ENCODE data around the gene THSD7B. TPM values are rescaled to one million over a fixed set of nuclear protein-coding genes. Genes with fewer than 3 reads are reported as not detected.

Gene THSD7B
- total and polyA plus RNA-seq, 2 of the 8 experiments (the other 6 are each of a cell fraction or from before 2014, with no cell fraction given), result 0.60 to 2.9 TPM

GRCh38 chr2:136917411-136917881 is 152.1 kb downstream of the THSD7B start (continued):
- TF ChIP-seq TAF7 (optimal IDR thresholded peaks at IDR 0.05; ENCODE audit: borderline replicate concordance, low read depth, low read length) (no peak), FOSL1 (IDR thresholded peaks at IDR 0.05; ENCODE audit: insufficient read depth, low read depth, low read length) (no peak)
